GM12892 (cell line): Measurements from ENCODE around the gene ADAM21. TPM values are rescaled to one million over a fixed set of nuclear protein-coding genes. Genes with fewer than 3 reads are reported as not detected.
A peak's percentile ranks its signal among the peaks of the same experiment; 100 is the strongest.
"Not testable (repeated sequence)": the region's sequence is repeated elsewhere in the genome, so short reads cannot be mapped to it uniquely, and the experiment has no call there.

Experiments used
- DNase-seq: peaks from one replicate; pipeline ENCODE4 v3.0.0; 2011; ENCODE audit not compliant: insufficient read length
- FAIRE-seq: peaks from 2 replicates; lab custom pipeline; 2011; peaks lifted over from hg19 to GRCh38; lab: Jason Lieb, UNC
- POLR2A ChIP-seq: IDR thresholded peaks from 2 replicates; pipeline ENCODE4 v1.6.1; 2011; ENCODE audit warnings: low read depth, low read length, control low read depth
- POLR2AphosphoS5 ChIP-seq: IDR thresholded peaks from 2 replicates; pipeline ENCODE4 v1.6.1; 2011; ENCODE audit warnings: low read depth, low read length, control low read depth
- TAF1 ChIP-seq: IDR thresholded peaks from 2 replicates; pipeline ENCODE4 v1.6.1; 2011; ENCODE audit warnings: low read depth, mild to moderate bottlenecking, control low read depth, low read length, borderline replicate concordance
- polyA plus RNA-seq: library from polyadenylated mRNA; unstranded; fragments of >200 nt; gene quantifications from one replicate; pipeline ENCODE4 v1.2.1, GENCODE V29; 2012; ENCODE audit warnings: missing spikeins, inconsistent platforms; ENCODE audit not compliant: missing spikeins

ADAM21 gene
- 0.23 TPM for polyA plus RNA-seq

GRCh38 chr14:70451874-70452273, at the start of gene ADAM21:
Gene ADAM21, plus strand, starts transcription at chr14:70452174. Its CDS starts 5,326 bp downstream, at chr14:70457500.
- FAIRE-seq (no peak), DNase-seq (no peak)
- TF ChIP-seq TAF1 (no peak), POLR2AphosphoS5 (no peak), POLR2A (no peak)

- not testable (repeated sequence) for FAIRE-seq, DNase-seq
Measured at GRCh38 chr14:70403335-70403734, 48.6 kb upstream of the ADAM21 start.

- not testable (repeated sequence) for DNase-seq, FAIRE-seq
Measured at GRCh38 chr14:70406216-70406615, 45.8 kb upstream of the ADAM21 start.

GRCh38 chr14:70407621-70408020, 44.4 kb upstream of the ADAM21 start:
- no peak for FAIRE-seq
- TF ChIP-seq POLR2AphosphoS5 (no peak), POLR2A (no peak), TAF1 (no peak)
- DNase-seq, result no peak

- DNase-seq, result no peak
- TF ChIP-seq TAF1, result no peak
- no peak for TF ChIP-seq POLR2A
- no peak for TF ChIP-seq POLR2AphosphoS5
- FAIRE-seq, result peak; percentile 50
Measured at GRCh38 chr14:70415788-70416187, 36.2 kb upstream of the ADAM21 start.

- FAIRE-seq (no peak), DNase-seq (no peak)
- TF ChIP-seq POLR2AphosphoS5 (no peak), TAF1 (no peak), POLR2A (no peak)
Measured at GRCh38 chr14:70416338-70416724, 35.6 kb upstream of the ADAM21 start.

- DNase-seq (peak; percentile 21), FAIRE-seq (peak; percentile 96)
- TF ChIP-seq TAF1 (no peak), POLR2A (0 out of 2 replicates have a peak, but pooled peaks have one; percentile 34)
Measured at GRCh38 chr14:70416725-70417349, 35.1 kb upstream of the ADAM21 start, which contains the start of gene SYNJ2BP. Gene SYNJ2BP, minus strand, starts transcription at chr14:70417090. Its CDS starts 127 bp downstream, at chr14:70416963.

GRCh38 chr14:70419270-70419931, 32.6 kb upstream of the ADAM21 start:
- DNase-seq, FAIRE-seq: not testable (repeated sequence)

- DNase-seq (no peak), FAIRE-seq (no peak)
- TF ChIP-seq POLR2A, result no peak
- TF ChIP-seq TAF1, result no peak
- no peak for TF ChIP-seq POLR2AphosphoS5
Measured at GRCh38 chr14:70422538-70422937, 29.4 kb upstream of the ADAM21 start.

- DNase-seq, result no peak
- no peak for FAIRE-seq
- no peak for TF ChIP-seq POLR2AphosphoS5
- TF ChIP-seq TAF1, result no peak
- TF ChIP-seq POLR2A, result no peak
Measured at GRCh38 chr14:70425354-70425753, 26.6 kb upstream of the ADAM21 start.

GRCh38 chr14:70426555-70426954, 25.4 kb upstream of the ADAM21 start:
- not testable (repeated sequence) for DNase-seq, FAIRE-seq

- FAIRE-seq, result no peak
- TF ChIP-seq TAF1 (no peak), POLR2A (no peak), POLR2AphosphoS5 (no peak)
- no peak for DNase-seq
Measured at GRCh38 chr14:70436867-70437266, 15.1 kb upstream of the ADAM21 start.

- DNase-seq (no peak), FAIRE-seq (no peak)
- no peak for TF ChIP-seq TAF1
- no peak for TF ChIP-seq POLR2A
- no peak for TF ChIP-seq POLR2AphosphoS5
Measured at GRCh38 chr14:70441641-70442040, 10.3 kb upstream of the ADAM21 start.
